ENCODE results near the gene TBC1D7.

TBC1D7 gene

GRCh38 chr6:13319891-13320564 is 8.3 kb downstream of the TBC1D7 start:
- Histone ChIP-seq H3K9me3 (ENCODE audit: severe bottlenecking) (no peaks in the 10 kb centered on the region), H3K36me3 (peaks cover 84% of the 10 kb centered on the region), H3K27ac (no peak overlapping the region), H3K27me3 (ENCODE audit: insufficient read depth, low read depth, severe bottlenecking) (no peaks in the 10 kb centered on the region), H3K4me3 (ENCODE audit: low read depth, low read length) (no peak overlapping the region)
- TF ChIP-seq CTCF (IDR thresholded peaks at IDR 0.05; ENCODE audit: low read depth, low read length): no peak
- no peak for DNase-seq

DNA sequence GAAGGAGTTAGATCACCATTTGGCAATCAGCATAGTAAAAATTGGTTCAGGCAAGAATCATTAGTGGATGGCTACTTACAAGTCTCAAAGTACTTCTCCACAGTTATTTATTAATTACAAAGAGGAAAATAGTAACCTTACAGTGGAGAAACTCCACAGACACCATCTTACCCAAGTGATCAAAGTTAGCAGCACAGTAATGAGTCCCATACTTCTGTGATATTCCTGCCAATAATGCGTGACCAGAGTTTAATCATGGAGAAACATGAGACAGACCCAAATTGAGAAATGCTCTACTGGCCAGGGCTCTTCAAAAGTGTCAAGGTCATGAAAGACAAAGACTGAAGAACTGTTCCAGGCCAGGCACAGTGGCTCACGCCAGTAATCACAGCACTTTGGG is 9.5 kb downstream of the TBC1D7 start:
- no peaks in the 10 kb centered on the region for H3K9me3 ChIP-seq (ENCODE audit: severe bottlenecking)
- H3K4me3 ChIP-seq (ENCODE audit: low read depth, low read length): no peak overlapping the region
- TF ChIP-seq CTCF (IDR thresholded peaks at IDR 0.05; ENCODE audit: low read depth, low read length): no peak
- H3K27ac ChIP-seq: no peak overlapping the region
- no peak for DNase-seq
- no peaks in the 10 kb centered on the region for H3K27me3 ChIP-seq (ENCODE audit: insufficient read depth, low read depth, severe bottlenecking)
- H3K36me3 ChIP-seq: peaks cover 85% of the 10 kb centered on the region

GRCh38 chr6:13315896-13316295 is 12.4 kb downstream of the TBC1D7 start:
- peaks cover 85% of the 10 kb centered on the region for H3K36me3 ChIP-seq
- DNase-seq: no peak
- H3K27me3 ChIP-seq (ENCODE audit: insufficient read depth, low read depth, severe bottlenecking): no peaks in the 10 kb centered on the region
- H3K9me3 ChIP-seq (ENCODE audit: severe bottlenecking): no peaks in the 10 kb centered on the region
- no peak overlapping the region for H3K27ac ChIP-seq
- H3K4me3 ChIP-seq (ENCODE audit: low read depth, low read length): no peak overlapping the region
- no peak for TF ChIP-seq CTCF (IDR thresholded peaks at IDR 0.05; ENCODE audit: low read depth, low read length)

DNA sequence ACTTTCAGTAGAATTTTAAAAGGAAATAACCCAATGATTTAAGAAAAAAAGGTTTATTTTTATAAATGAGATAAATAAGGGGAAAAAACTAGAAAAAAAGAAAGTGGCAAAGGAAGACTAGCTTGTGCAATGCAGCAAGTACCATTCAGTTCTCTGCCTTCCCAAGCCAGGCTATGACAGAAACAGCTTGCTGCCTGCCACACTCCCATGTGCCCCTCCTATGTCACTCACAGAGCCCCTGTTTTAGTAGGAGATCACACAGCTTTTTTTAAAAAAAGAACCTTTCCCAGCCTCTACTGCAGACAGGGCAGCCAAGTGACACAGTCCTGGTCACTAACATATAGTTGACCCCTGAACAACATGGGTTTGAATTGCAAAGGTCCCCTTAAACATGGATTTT is 13.5 kb downstream of the TBC1D7 start:
- no peaks in the 10 kb centered on the region for H3K9me3 ChIP-seq (ENCODE audit: severe bottlenecking)

DNA sequence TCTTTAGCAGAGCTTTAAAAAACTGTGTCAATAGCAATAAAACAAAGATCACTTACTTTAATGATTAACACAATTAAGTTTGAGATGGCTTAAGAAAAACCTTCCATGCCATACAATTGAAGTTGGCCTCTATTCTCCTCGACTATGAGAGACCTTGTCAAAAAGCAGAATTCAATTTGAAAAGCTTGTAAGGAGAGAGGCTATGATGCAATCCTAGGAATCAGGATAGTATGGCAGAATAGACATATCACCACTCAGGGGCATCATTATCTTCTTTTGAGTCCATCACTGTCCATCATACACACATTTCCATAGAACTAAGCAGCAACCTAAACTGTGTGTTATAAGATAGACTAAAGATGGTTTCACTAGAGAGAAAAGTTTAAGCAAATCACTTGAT is 17.2 kb downstream of the TBC1D7 start:
- peaks cover 68% of the 10 kb centered on the region for H3K36me3 ChIP-seq

More for the DNA sequence above, 13.5 kb downstream of the TBC1D7 start:
- Histone ChIP-seq H3K27ac (no peak overlapping the region), H3K36me3 (peaks cover 75% of the 10 kb centered on the region), H3K27me3 (ENCODE audit: insufficient read depth, low read depth, severe bottlenecking) (no peaks in the 10 kb centered on the region), H3K4me3 (ENCODE audit: low read depth, low read length) (no peak overlapping the region)
- TF ChIP-seq CTCF (IDR thresholded peaks at IDR 0.05; ENCODE audit: low read depth, low read length): no peak
- no peak for DNase-seq

More for the DNA sequence above, 17.2 kb downstream of the TBC1D7 start:
- no peaks in the 10 kb centered on the region for H3K27me3 ChIP-seq (ENCODE audit: insufficient read depth, low read depth, severe bottlenecking)
- H3K27ac ChIP-seq: no peak overlapping the region
- no peak for DNase-seq
- H3K4me3 ChIP-seq (ENCODE audit: low read depth, low read length): no peak overlapping the region
- H3K9me3 ChIP-seq (ENCODE audit: severe bottlenecking): no peaks in the 10 kb centered on the region
- no peak for TF ChIP-seq CTCF (IDR thresholded peaks at IDR 0.05; ENCODE audit: low read depth, low read length)

Measured in WERI-Rb-1 (cell line).